ENCODE data around the gene SYNJ2. TPM values are rescaled to one million over a fixed set of nuclear protein-coding genes. Genes with fewer than 3 reads are reported as not detected.
A peak's percentile ranks its signal among the peaks of the same experiment; 100 is the strongest.

The SYNJ2 gene
- total RNA-seq, 1 experiment from 2014 or later: 70.0 TPM

DNA sequence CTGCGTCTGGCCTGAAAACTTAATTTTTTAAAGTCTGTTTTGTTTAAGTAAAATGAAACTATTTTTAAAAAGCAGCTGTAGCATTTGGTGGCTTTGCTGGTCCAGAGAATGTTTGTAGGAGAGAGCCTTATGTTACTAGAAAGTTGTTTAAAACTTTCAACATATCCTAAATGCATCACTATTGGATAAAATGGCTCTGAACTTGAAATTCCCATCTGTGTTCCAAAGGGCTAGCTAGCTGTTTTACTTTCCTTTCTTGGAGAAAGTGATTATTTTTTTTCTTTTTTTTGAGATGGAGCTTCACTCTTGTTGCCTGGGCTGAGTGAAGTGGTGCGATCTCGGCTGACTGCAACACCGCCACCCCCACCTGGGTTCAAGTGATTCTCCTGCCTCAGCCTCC, 2.5 kb downstream of the SYNJ2 start:
- TF ChIP-seq TCF7L2 (IDR thresholded peaks at IDR 0.05; ENCODE audit: low read depth, low read length): no peak
- no peak for TF ChIP-seq REST (IDR thresholded peaks at IDR 0.05; ENCODE audit: insufficient read depth in 1 of 2, low read depth in 2 of 2, low read length in 1 of 2)
- no peak for TF ChIP-seq SIN3A (IDR thresholded peaks at IDR 0.05; ENCODE audit: borderline replicate concordance, insufficient read depth, low read depth, low read length)
- TF ChIP-seq, protein P1, sequence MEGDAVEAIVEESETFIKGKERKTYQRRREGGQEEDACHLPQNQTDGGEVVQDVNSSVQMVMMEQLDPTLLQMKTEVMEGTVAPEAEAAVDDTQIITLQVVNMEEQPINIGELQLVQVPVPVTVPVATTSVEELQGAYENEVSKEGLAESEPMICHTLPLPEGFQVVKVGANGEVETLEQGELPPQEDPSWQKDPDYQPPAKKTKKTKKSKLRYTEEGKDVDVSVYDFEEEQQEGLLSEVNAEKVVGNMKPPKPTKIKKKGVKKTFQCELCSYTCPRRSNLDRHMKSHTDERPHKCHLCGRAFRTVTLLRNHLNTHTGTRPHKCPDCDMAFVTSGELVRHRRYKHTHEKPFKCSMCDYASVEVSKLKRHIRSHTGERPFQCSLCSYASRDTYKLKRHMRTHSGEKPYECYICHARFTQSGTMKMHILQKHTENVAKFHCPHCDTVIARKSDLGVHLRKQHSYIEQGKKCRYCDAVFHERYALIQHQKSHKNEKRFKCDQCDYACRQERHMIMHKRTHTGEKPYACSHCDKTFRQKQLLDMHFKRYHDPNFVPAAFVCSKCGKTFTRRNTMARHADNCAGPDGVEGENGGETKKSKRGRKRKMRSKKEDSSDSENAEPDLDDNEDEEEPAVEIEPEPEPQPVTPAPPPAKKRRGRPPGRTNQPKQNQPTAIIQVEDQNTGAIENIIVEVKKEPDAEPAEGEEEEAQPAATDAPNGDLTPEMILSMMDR (IDR thresholded peaks at IDR 0.05): no peak
- no peak for TF ChIP-seq POLR2AphosphoS5 (IDR thresholded peaks at IDR 0.05; ENCODE audit: low read depth, low read length)
- DNase-seq (ENCODE audit: low read depth, low spot score) (no peak), ATAC-seq (no peak)
- CTCF ChIA-PET: interaction anchor here (1.6 to 1.7 kb wide), 2 partner anchors 24 to 65 kb away, joined by 3 read pairs; no protein-coding TSS in a partner anchor
- Histone ChIP-seq H3K4me1 (ENCODE audit: control insufficient read depth, insufficient read depth, low read length) (peaks cover 59% of the 10 kb centered on the region), H3K27ac (ENCODE audit: low read length) (peak overlapping the region; percentile 97), H3K36me3 (ENCODE audit: control insufficient read depth, insufficient read depth, low read length) (peaks cover 2% of the 10 kb centered on the region), H3K9me3 (ENCODE audit: control insufficient read depth, insufficient read depth, low read depth, low read length) (no peaks in the 10 kb centered on the region), H3K4me3 (ENCODE audit: low read depth in 2 of 2, low read length in 2 of 2) (peak overlapping the region; percentile 62 to 81), H3K27me3 (ENCODE audit: control insufficient read depth, insufficient read depth, low read length) (no peaks in the 10 kb centered on the region)
- intact Hi-C loops (cut with micrococcal nuclease; ENCODE audit: unreplicated experiment) (loop anchor here (5.0 kb wide), 1 partner anchor 58 kb away; no protein-coding TSS in a partner anchor), in situ Hi-C loops (cut with HindIII; ENCODE audit: low pct_unique_long_range_greater_than_20kb, low sequenced_read_pairs) (no loop called here)
- BruUV-seq (replicated peaks): no TSS peak
- POLR2A ChIA-PET: interaction anchor here (0.7 kb wide), 1 partner anchor 30 kb away, joined by 8 read pairs; no protein-coding TSS in a partner anchor

GRCh38 chr6:157984686-157985225, 3.1 kb downstream of the SYNJ2 start:
- ATAC-seq: no peak
- DNase-seq (ENCODE audit: low read depth, low spot score): no peak
- POLR2A ChIA-PET: no interaction called here
- Histone ChIP-seq H3K27me3 (ENCODE audit: control insufficient read depth, insufficient read depth, low read length) (no peaks in the 10 kb centered on the region), H3K4me1 (ENCODE audit: control insufficient read depth, insufficient read depth, low read length) (peaks cover 64% of the 10 kb centered on the region), H3K27ac (ENCODE audit: low read length) (peak overlapping the region; percentile 97), H3K4me3 (ENCODE audit: low read depth in 2 of 2, low read length in 2 of 2) (peak overlapping the region; percentile 62 to 81), H3K9me3 (ENCODE audit: control insufficient read depth, insufficient read depth, low read depth, low read length) (no peaks in the 10 kb centered on the region), H3K36me3 (ENCODE audit: control insufficient read depth, insufficient read depth, low read length) (peaks cover 2% of the 10 kb centered on the region)
- in situ Hi-C loops (cut with HindIII; ENCODE audit: low pct_unique_long_range_greater_than_20kb, low sequenced_read_pairs) (no loop called here), intact Hi-C loops (cut with micrococcal nuclease; ENCODE audit: unreplicated experiment) (loop anchor here (5.0 kb wide), 1 partner anchor 58 kb away; no protein-coding TSS in a partner anchor)
- CTCF ChIA-PET: no interaction called here
- TF ChIP-seq POLR2AphosphoS5 (IDR thresholded peaks at IDR 0.05; ENCODE audit: low read depth, low read length) (no peak), SIN3A (IDR thresholded peaks at IDR 0.05; ENCODE audit: borderline replicate concordance, insufficient read depth, low read depth, low read length) (no peak), REST (IDR thresholded peaks at IDR 0.05; ENCODE audit: insufficient read depth in 1 of 2, low read depth in 2 of 2, low read length in 1 of 2) (no peak), TCF7L2 (IDR thresholded peaks at IDR 0.05; ENCODE audit: low read depth, low read length) (no peak)
- TF ChIP-seq, protein P1 (IDR thresholded peaks at IDR 0.05): no peak
- BruUV-seq (replicated peaks): no TSS peak
